HG02642 (cell line): Measurements from ENCODE around the gene OMA1.
"Not testable (repeated sequence)": the region's sequence is repeated elsewhere in the genome, so short reads cannot be mapped to it uniquely, and the experiment has no call there.

Experiments used
- ATAC-seq: cut with Tn5 transposase; IDR thresholded peaks from one replicate; pipeline ENCODE4 v1.9.1; 2021; ENCODE audit warnings: mild to moderate bottlenecking; ENCODE audit not compliant: unreplicated experiment, poor library complexity

OMA1 gene

GRCh38 chr1:58531842-58532241, 14.7 kb downstream of the OMA1 start:
- ATAC-seq = not testable (repeated sequence)

GRCh38 chr1:58529284-58529683, 17.2 kb downstream of the OMA1 start:
- no peak for ATAC-seq

- no peak for ATAC-seq
Measured at GRCh38 chr1:58528518-58528917, 18.0 kb downstream of the OMA1 start.

- no peak for ATAC-seq
Measured at GRCh38 chr1:58524353-58524945, 22.1 kb downstream of the OMA1 start.

GRCh38 chr1:58515794-58516401, 30.6 kb downstream of the OMA1 start:
- ATAC-seq = no peak

GRCh38 chr1:58513956-58514355, 32.6 kb downstream of the OMA1 start:
- no peak for ATAC-seq

- ATAC-seq = no peak
Measured at GRCh38 chr1:58508629-58509028, 37.9 kb downstream of the OMA1 start.

- no peak for ATAC-seq
Measured at GRCh38 chr1:58505286-58505685, 41.2 kb downstream of the OMA1 start.

GRCh38 chr1:58502519-58502918, 44.0 kb downstream of the OMA1 start:
- ATAC-seq = no peak

- ATAC-seq = no peak
Measured at GRCh38 chr1:58500043-58500442, 46.5 kb downstream of the OMA1 start.

- ATAC-seq = no peak
Measured at GRCh38 chr1:58497499-58497898, 49.0 kb downstream of the OMA1 start.

- no peak for ATAC-seq
Measured at GRCh38 chr1:58496042-58496441, 50.5 kb downstream of the OMA1 start.

- not testable (repeated sequence) for ATAC-seq
Measured at GRCh38 chr1:58488914-58489313, 57.6 kb downstream of the OMA1 start.

GRCh38 chr1:58487002-58487401, 59.5 kb downstream of the OMA1 start:
- ATAC-seq = no peak

- ATAC-seq = no peak
Measured at GRCh38 chr1:58481962-58482361, 64.6 kb downstream of the OMA1 start.

GRCh38 chr1:58480191-58480590, 66.3 kb downstream of the OMA1 start:
- no peak for ATAC-seq

GRCh38 chr1:58477390-58477789, 69.1 kb downstream of the OMA1 start:
- ATAC-seq = no peak

- ATAC-seq = no peak
Measured at GRCh38 chr1:58476179-58476578, 70.3 kb downstream of the OMA1 start.

GRCh38 chr1:58469476-58469875, 77.0 kb downstream of the OMA1 start:
- ATAC-seq = no peak

GRCh38 chr1:58469016-58469415, 77.5 kb downstream of the OMA1 start:
- no peak for ATAC-seq

- ATAC-seq = no peak
Measured at GRCh38 chr1:58468612-58469011, 77.9 kb downstream of the OMA1 start.

GRCh38 chr1:58466630-58467241, 79.8 kb downstream of the OMA1 start:
- no peak for ATAC-seq
